Stimulated activated naive CD8-positive, alpha-beta T cell treated with anti-CD3 and anti-CD28 coated beads, Interleukin-15, amount 100 ng/mL, for 72 hours (primary cell): ENCODE measurements around the gene CASQ2.

ENCODE experiments used
- ATAC-seq: fragments of 150-1000 bp; cut with Tn5 transposase; 2 replicates; pipeline ENCODE4 v1.10.0; 2021; ENCODE audit warnings: mild to moderate bottlenecking, moderate library complexity
- DNase-seq, 2 donors: peaks; one replicate each; pipeline ENCODE4 v3.0.0; 2021 to 2022
- H3K27ac Mint-ChIP-seq, 2 donors: one replicate each; pipeline ENCODE4 v1.8.0; 2022; ENCODE audit warnings: mild to moderate bottlenecking in 2 of 2, mixed read lengths in 2 of 2, moderate library complexity in 2 of 2
- H3K27me3 Mint-ChIP-seq: one replicate; pipeline ENCODE4 v1.8.0; 2022; ENCODE audit warnings: mixed read lengths
- H3K4me1 Mint-ChIP-seq: one replicate; pipeline ENCODE4 v1.8.0; 2022; ENCODE audit warnings: mild to moderate bottlenecking, mixed read lengths
- H3K4me3 Mint-ChIP-seq, 2 donors: one replicate each; pipeline ENCODE4 v1.8.0; 2022; ENCODE audit warnings: mild to moderate bottlenecking in 2 of 2, mixed read lengths in 2 of 2, moderate library complexity in 1 of 2
- H3K9me3 Mint-ChIP-seq, 2 donors: one replicate each; pipeline ENCODE4 v1.8.0; 2022; ENCODE audit warnings: mixed read lengths in 2 of 2

The CASQ2 gene

GRCh38 chr1:115655306-115655663 is 113.2 kb downstream of the CASQ2 start:
- Mint-ChIP-seq H3K27ac (peak overlapping the region; percentile 75), H3K9me3 (peaks cover 0 to 8% of the 10 kb centered on the region in 2 donors), H3K4me1 (peaks cover 12% of the 10 kb centered on the region), H3K4me3 (no peak overlapping the region), H3K27me3 (peaks cover 28% of the 10 kb centered on the region)
- DNase-seq: no peak
- ATAC-seq: no peak

- peaks cover 28% of the 10 kb centered on the region for H3K27me3 Mint-ChIP-seq
- peak overlapping the region in 1 of 2 donors; percentile 27 for H3K4me3 Mint-ChIP-seq
- H3K27ac Mint-ChIP-seq: peak overlapping the region in 1 of 2 donors; percentile 75
- H3K9me3 Mint-ChIP-seq: peaks cover 0 to 8% of the 10 kb centered on the region in 2 donors
- H3K4me1 Mint-ChIP-seq: peaks cover 12% of the 10 kb centered on the region
- DNase-seq (no peak), ATAC-seq (no peak)
These were observed 113.7 kb downstream of the CASQ2 start for GRCh38 chr1:115654663-115655305.

DNA sequence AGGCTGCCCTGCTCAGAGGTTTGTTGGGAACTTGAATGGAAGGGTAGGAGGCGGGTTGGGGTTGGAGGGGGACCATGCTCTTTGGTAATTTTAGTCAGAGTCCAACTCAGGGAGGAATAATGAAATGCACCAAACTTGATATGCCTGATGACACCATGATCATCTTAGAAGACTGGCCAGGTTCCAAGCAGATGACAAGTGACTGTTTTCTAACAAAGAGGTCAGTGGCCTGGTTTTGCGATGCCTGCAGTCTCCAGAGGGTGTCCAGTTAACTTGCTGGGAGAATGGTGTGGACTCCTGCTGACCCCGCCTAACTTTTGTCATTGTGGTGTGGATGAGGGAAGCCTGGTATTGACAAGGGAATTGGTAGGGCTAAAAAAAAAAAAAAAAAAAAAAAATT is 114.4 kb downstream of the CASQ2 start:
- peaks cover 12% of the 10 kb centered on the region for H3K4me1 Mint-ChIP-seq
- peaks cover 0 to 8% of the 10 kb centered on the region in 2 donors for H3K9me3 Mint-ChIP-seq
- no peak overlapping the region for H3K27ac Mint-ChIP-seq
- H3K4me3 Mint-ChIP-seq: no peak overlapping the region
- H3K27me3 Mint-ChIP-seq: peaks cover 28% of the 10 kb centered on the region
- ATAC-seq (no peak), DNase-seq (no peak)

GRCh38 chr1:115652236-115652788 is 116.2 kb downstream of the CASQ2 start:
- Mint-ChIP-seq H3K27me3 (peaks cover 28% of the 10 kb centered on the region), H3K4me3 (no peak overlapping the region), H3K4me1 (peaks cover 12% of the 10 kb centered on the region), H3K27ac (no peak overlapping the region), H3K9me3 (no peaks in the 10 kb centered on the region)
- ATAC-seq (no peak), DNase-seq (no peak)

DNA sequence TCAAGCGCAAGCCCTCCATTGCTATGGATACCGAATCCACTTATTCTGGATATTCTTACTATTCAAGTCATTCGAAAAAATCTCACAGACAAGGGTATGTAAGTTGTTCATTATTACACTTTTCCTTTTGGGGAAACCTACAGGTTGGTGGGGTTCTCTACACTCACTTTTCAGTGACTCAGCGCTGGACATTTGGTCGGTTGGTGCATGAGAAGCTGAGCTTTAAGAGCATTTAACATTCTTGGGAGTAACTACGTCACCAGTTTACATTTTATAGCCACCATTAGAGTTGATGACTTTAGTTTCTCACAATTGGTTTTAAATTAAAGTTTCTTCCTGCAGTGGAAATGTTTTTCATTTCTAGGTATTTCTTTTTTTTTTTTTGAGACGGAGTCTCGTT is 117.1 kb downstream of the CASQ2 start:
- peaks cover 20% of the 10 kb centered on the region for H3K27me3 Mint-ChIP-seq

GRCh38 chr1:115650961-115651360 is 117.6 kb downstream of the CASQ2 start:
- ATAC-seq (no peak), DNase-seq (no peak)
- Mint-ChIP-seq H3K4me1 (peaks cover 12% of the 10 kb centered on the region), H3K9me3 (no peaks in the 10 kb centered on the region), H3K27ac (no peak overlapping the region), H3K4me3 (no peak overlapping the region), H3K27me3 (peaks cover 20% of the 10 kb centered on the region)

More for the DNA sequence above, 117.1 kb downstream of the CASQ2 start:
- no peak overlapping the region for H3K27ac Mint-ChIP-seq
- no peaks in the 10 kb centered on the region for H3K9me3 Mint-ChIP-seq
- no peak for ATAC-seq
- peaks cover 12% of the 10 kb centered on the region for H3K4me1 Mint-ChIP-seq
- no peak for DNase-seq
- H3K4me3 Mint-ChIP-seq: no peak overlapping the region
